Progenitor cell of endocrine pancreas (in vitro differentiated cells): ENCODE results near the gene PDE4A. TPM values are rescaled to one million over a fixed set of nuclear protein-coding genes. Genes with fewer than 3 reads are reported as not detected.
"Not testable (repeated sequence)": the region's sequence is repeated elsewhere in the genome, so short reads cannot be mapped to it uniquely, and the experiment has no call there.

Source experiments
- DNase-seq: peaks from one replicate; pipeline ENCODE4 v3.0.0; 2021; ENCODE audit warnings: low spot score; ENCODE audit not compliant: unreplicated experiment
- H3K27ac Mint-ChIP-seq: 2 replicates; pipeline ENCODE4 v1.8.0; 2021; ENCODE audit warnings: mild to moderate bottlenecking, moderate library complexity, mixed read lengths
- H3K27me3 Mint-ChIP-seq: 2 replicates; pipeline ENCODE4 v1.8.0; 2021; ENCODE audit warnings: mixed read lengths
- H3K36me3 Mint-ChIP-seq: 2 replicates; pipeline ENCODE4 v1.8.0; 2022; ENCODE audit warnings: mixed read lengths; ENCODE audit not compliant: insufficient read depth
- H3K4me1 Mint-ChIP-seq: 2 replicates; pipeline ENCODE4 v1.8.0; 2021; ENCODE audit warnings: low read depth, mixed read lengths
- H3K4me3 Mint-ChIP-seq: 2 replicates; pipeline ENCODE4 v1.8.0; 2021; ENCODE audit warnings: low read depth, mild to moderate bottlenecking, moderate library complexity, mixed read lengths
- H3K9me3 Mint-ChIP-seq: 2 replicates; pipeline ENCODE4 v1.8.0; 2021; ENCODE audit warnings: low read depth, mixed read lengths
- CTCF ChIP-seq: fragments of 200-600 bp; sonication (generic); IDR thresholded peaks from one replicate; pipeline ENCODE4 v1.5.0; 2021; ENCODE audit warnings: antibody characterized with exemption, mild to moderate bottlenecking; ENCODE audit not compliant: unreplicated experiment
- total RNA-seq: library from RNA; stranded (reverse); gene quantifications from 2 replicates; pipeline ENCODE4 v1.2.1, GENCODE V29; 2021

PDE4A gene
- total RNA-seq, 1 donor from 2014 or later = 0.72 TPM

GRCh38 chr19:10450191-10450852 lies 30.0 kb downstream of the PDE4A start:
- Mint-ChIP-seq H3K27me3 (peaks cover 27% of the 10 kb centered on the region), H3K36me3 (no peaks in the 10 kb centered on the region), H3K9me3 (no peaks in the 10 kb centered on the region), H3K4me1 (no peaks in the 10 kb centered on the region), H3K27ac (no peak overlapping the region), H3K4me3 (no peak overlapping the region)
- TF ChIP-seq CTCF = no peak
- no peak for DNase-seq

GRCh38 chr19:10450853-10451609 lies 30.7 kb downstream of the PDE4A start:
- no peaks in the 10 kb centered on the region for H3K9me3 Mint-ChIP-seq
- DNase-seq = no peak
- H3K27ac Mint-ChIP-seq = no peak overlapping the region

GRCh38 chr19:10452726-10453618 lies 32.6 kb downstream of the PDE4A start:
- Mint-ChIP-seq H3K36me3 (no peaks in the 10 kb centered on the region), H3K4me1 (no peaks in the 10 kb centered on the region), H3K27ac (no peak overlapping the region), H3K27me3 (peaks cover 27% of the 10 kb centered on the region), H3K9me3 (no peaks in the 10 kb centered on the region), H3K4me3 (no peak overlapping the region)
- DNase-seq = no peak
- TF ChIP-seq CTCF = no peak

More at GRCh38 chr19:10450853-10451609, 30.7 kb downstream of the PDE4A start:
- Mint-ChIP-seq H3K4me3 (no peak overlapping the region), H3K27me3 (peaks cover 30% of the 10 kb centered on the region), H3K36me3 (no peaks in the 10 kb centered on the region), H3K4me1 (no peaks in the 10 kb centered on the region)
- no peak for TF ChIP-seq CTCF

- no peaks in the 10 kb centered on the region for H3K36me3 Mint-ChIP-seq
- H3K27me3 Mint-ChIP-seq = peaks cover 24% of the 10 kb centered on the region
- TF ChIP-seq CTCF = no peak
- H3K27ac Mint-ChIP-seq = no peak overlapping the region
- H3K9me3 Mint-ChIP-seq = no peaks in the 10 kb centered on the region
- H3K4me1 Mint-ChIP-seq = no peaks in the 10 kb centered on the region
- DNase-seq = no peak
- H3K4me3 Mint-ChIP-seq = no peak overlapping the region
Measured at GRCh38 chr19:10453852-10454251, 33.5 kb downstream of the PDE4A start.

GRCh38 chr19:10454267-10454666 lies 33.9 kb downstream of the PDE4A start:
- no peak for TF ChIP-seq CTCF
- no peak overlapping the region for H3K4me3 Mint-ChIP-seq
- H3K27ac Mint-ChIP-seq = no peak overlapping the region

GRCh38 chr19:10458733-10459132 lies 38.4 kb downstream of the PDE4A start:
- H3K36me3 Mint-ChIP-seq, DNase-seq, H3K9me3 Mint-ChIP-seq, H3K4me3 Mint-ChIP-seq, H3K27me3 Mint-ChIP-seq, H3K27ac Mint-ChIP-seq, H3K4me1 Mint-ChIP-seq: not testable (repeated sequence)

More at GRCh38 chr19:10454267-10454666, 33.9 kb downstream of the PDE4A start:
- peaks cover 24% of the 10 kb centered on the region for H3K27me3 Mint-ChIP-seq
- no peaks in the 10 kb centered on the region for H3K36me3 Mint-ChIP-seq
- no peaks in the 10 kb centered on the region for H3K4me1 Mint-ChIP-seq
- DNase-seq = peak; percentile 18
- H3K9me3 Mint-ChIP-seq = no peaks in the 10 kb centered on the region
